Keratinocyte (primary cell): ENCODE results near the gene YPEL3. TPM values are rescaled to one million over a fixed set of nuclear protein-coding genes. Genes with fewer than 3 reads are reported as not detected.

ENCODE experiments used
- DNase-seq: peaks from one replicate; pipeline ENCODE4 v3.0.0-alpha.2; 2011; ENCODE audit warnings: low read depth, missing footprints, low spot score
- FAIRE-seq: peaks from 2 replicates; lab custom pipeline; 2011; peaks lifted over from hg19 to GRCh38; lab: Jason Lieb, UNC
- H2AFZ ChIP-seq: 2 replicates; pipeline ENCODE4 v1.6.0; 2012; ENCODE audit warnings: low read length, control low read depth, inconsistent platforms; ENCODE audit not compliant: control insufficient read depth
- H3K27ac ChIP-seq: 2 replicates; pipeline ENCODE4 v1.5.1; 2011; ENCODE audit warnings: low read length; ENCODE audit not compliant: control insufficient read depth, insufficient read depth
- H3K27me3 ChIP-seq: 3 replicates; pipeline ENCODE4 v1.6.0; 2011; ENCODE audit warnings: low read length; ENCODE audit not compliant: control insufficient read depth, insufficient read depth; ENCODE audit errors: extremely low read depth
- H3K36me3 ChIP-seq, 2 experiments: 2 replicates in 1 of 2; 3 replicates in 1 of 2; pipeline ENCODE4 v1.5.1; 2011; ENCODE audit warnings: low read length in 2 of 2, mild to moderate bottlenecking in 1 of 2; ENCODE audit not compliant: control insufficient read depth in 2 of 2, insufficient read depth in 2 of 2; ENCODE audit errors: extremely low read depth in 1 of 2
- H3K4me1 ChIP-seq: 3 replicates; pipeline ENCODE4 v1.5.1; 2011; ENCODE audit warnings: low read length; ENCODE audit not compliant: control insufficient read depth, insufficient read depth; ENCODE audit errors: extremely low read depth
- H3K4me2 ChIP-seq: 3 replicates; pipeline ENCODE4 v1.6.0; 2011; ENCODE audit warnings: low read depth, low read length; ENCODE audit not compliant: control insufficient read depth, insufficient read depth; ENCODE audit errors: extremely low read depth
- H3K4me3 ChIP-seq, 3 experiments: fragments of 200-600 bp in 1 of 3; sonication (generic) in 1 of 3; 2 replicates in 2 of 3; 3 replicates in 1 of 3; pipeline ENCODE4 v1.5.1; 2011 to 2016; ENCODE audit warnings: low read length in 3 of 3, mild to moderate bottlenecking in 3 of 3, control low read depth in 2 of 3, inconsistent platforms in 1 of 3, low read depth in 1 of 3, mixed read lengths in 1 of 3, mixed run types in 1 of 3, moderate library complexity in 1 of 3; ENCODE audit not compliant: control insufficient read depth in 2 of 3, insufficient read depth in 2 of 3; ENCODE audit errors: extremely low read depth in 1 of 3
- H3K79me2 ChIP-seq: 2 replicates; pipeline ENCODE4 v1.6.0; 2012; ENCODE audit warnings: low read length; ENCODE audit not compliant: control insufficient read depth, insufficient read depth
- H3K9ac ChIP-seq: 3 replicates; pipeline ENCODE4 v1.6.0; 2011; ENCODE audit warnings: low read length; ENCODE audit not compliant: control insufficient read depth, insufficient read depth; ENCODE audit errors: extremely low read depth
- H3K9me1 ChIP-seq: 3 replicates; pipeline ENCODE4 v1.6.0; 2011; ENCODE audit warnings: low read length; ENCODE audit not compliant: control insufficient read depth, insufficient read depth; ENCODE audit errors: extremely low read depth
- H3K9me3 ChIP-seq: 2 replicates; pipeline ENCODE4 v1.5.1; 2012; ENCODE audit warnings: low read depth, low read length; ENCODE audit not compliant: control insufficient read depth
- H4K20me1 ChIP-seq: 3 replicates; pipeline ENCODE4 v1.6.0; 2011; ENCODE audit warnings: low read length; ENCODE audit not compliant: control insufficient read depth, insufficient read depth; ENCODE audit errors: extremely low read depth
- CTCF ChIP-seq, 3 experiments: IDR thresholded peaks in 1 of 3; conservative IDR thresholded peaks in 1 of 3; optimal IDR thresholded peaks in 1 of 3; 2 replicates in 2 of 3; 3 replicates in 1 of 3; pipeline versions ENCODE3 to v1.5.1; 2011; ENCODE audit warnings: low read length in 3 of 3, mild to moderate bottlenecking in 3 of 3, moderate library complexity in 2 of 3, control low read depth in 1 of 3, inconsistent platforms in 1 of 3; ENCODE audit not compliant: insufficient read depth in 2 of 3; ENCODE audit errors: extremely low read depth in 1 of 3
- EZH2 ChIP-seq: IDR thresholded peaks from one replicate; pipeline ENCODE4 v1.6.1; 2012; ENCODE audit warnings: inconsistent platforms, mild to moderate bottlenecking, low read length, moderate library complexity
- dilution Hi-C: fragments of 300-500 bp; cut with MboI; formaldehyde crosslinking; loops from one replicate; pipeline ENCODE4 v1.7.0; 2020; ENCODE audit warnings: low sequenced_read_pairs; ENCODE audit not compliant: extremely low pct_ligation_motif_present
- polyA plus RNA-seq, 5 experiments: library from polyadenylated mRNA; depleted of rRNA in 3 of 5; stranded (reverse) in 3 of 5; stranded (forward) in 1 of 5; unstranded in 1 of 5; fragments of >200 nt; gene quantifications; 1 replicate in 1 of 5; 2 replicates in 3 of 5; 3 replicates in 1 of 5; pipeline versions ENCODE4 v1.2.1 to v1.2.3, GENCODE V29; 2011 to 2012; ENCODE audit warnings: missing spikeins in 2 of 5, low read depth in 1 of 5, low replicate concordance in 1 of 5

The YPEL3 gene
- polyA plus RNA-seq, 1 donor (not counting 4 experiments of a cell fraction or from before 2014, with no cell fraction given), result 13.5 TPM

DNA sequence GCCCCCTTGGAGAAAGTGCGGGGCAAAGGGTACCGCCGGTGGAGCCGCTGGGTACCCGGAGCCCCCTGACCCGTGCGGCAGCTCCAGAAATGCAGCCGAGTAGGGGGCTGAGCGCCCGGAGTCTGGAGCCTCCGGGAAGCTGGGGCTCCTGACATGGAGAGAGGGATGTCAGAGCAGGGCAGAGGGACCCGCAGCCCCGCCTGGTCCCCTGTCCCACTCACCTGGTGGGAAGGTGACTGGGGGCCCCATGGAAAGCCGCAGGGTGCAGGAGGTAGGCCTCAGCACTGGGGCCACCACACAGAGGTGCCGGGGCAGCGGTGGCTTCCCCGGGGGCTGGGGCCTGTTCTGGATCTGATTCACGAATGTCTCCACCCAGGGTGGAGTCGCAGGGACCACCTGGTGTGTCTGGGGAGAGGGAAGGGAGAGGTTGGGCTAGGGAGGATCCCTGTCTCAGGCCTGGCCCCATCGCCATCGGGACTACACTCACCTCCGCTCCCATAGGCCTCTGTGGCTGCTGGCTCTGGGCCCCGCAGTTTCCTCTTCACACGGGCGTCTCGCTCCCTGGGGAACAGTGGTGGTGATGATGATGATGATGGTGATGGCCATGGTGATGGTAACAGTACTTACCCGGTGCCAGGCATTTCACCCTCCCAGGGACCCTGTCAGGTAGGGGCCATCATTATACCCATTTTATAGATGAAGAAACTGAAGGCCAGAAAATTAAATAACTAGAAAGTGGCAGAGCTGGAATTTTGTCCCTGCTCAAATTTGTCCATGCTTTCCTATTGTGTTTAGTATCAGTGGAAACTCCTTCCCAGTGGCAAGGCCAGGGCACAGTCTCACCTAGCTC lies 9.5 kb downstream of the YPEL3 start:
- Histone ChIP-seq H3K79me2 (peaks cover 3% of the 10 kb centered on the region), H3K36me3 (peaks cover 25 to 27% of the 10 kb centered on the region in 2 experiments), H3K4me3 (no peak overlapping the region), H3K9ac (no peak overlapping the region), H3K9me3 (no peaks in the 10 kb centered on the region), H3K9me1 (no peaks in the 10 kb centered on the region), H2AFZ (no peak overlapping the region), H3K4me1 (peaks cover 29% of the 10 kb centered on the region), H3K4me2 (no peak overlapping the region), H3K27me3 (no peaks in the 10 kb centered on the region), H3K27ac (no peak overlapping the region), H4K20me1 (no peaks in the 10 kb centered on the region)
- DNase-seq (no peak), FAIRE-seq (no peak)
- dilution Hi-C loops, result no loop called here
- TF ChIP-seq CTCF (optimal IDR thresholded peaks at IDR 0.05 in 1 of 3, IDR thresholded peaks at IDR 0.05 in 1 of 3, conservative IDR thresholded peaks at IDR 0.05 in 1 of 3; ENCODE audit: extremely low read depth in 1 of 3, insufficient read depth in 2 of 3, low read length in 3 of 3) (no peak), EZH2 (no peak)

GRCh38 chr16:30085820-30086219 lies 10.2 kb downstream of the YPEL3 start:
- Histone ChIP-seq H3K4me3 (no peak overlapping the region), H3K36me3 (peaks cover 29 to 33% of the 10 kb centered on the region in 2 experiments), H3K9me1 (no peaks in the 10 kb centered on the region), H3K4me2 (no peak overlapping the region), H3K27me3 (no peaks in the 10 kb centered on the region), H3K9me3 (no peaks in the 10 kb centered on the region), H3K27ac (no peak overlapping the region), H2AFZ (no peak overlapping the region), H4K20me1 (no peaks in the 10 kb centered on the region), H3K4me1 (peaks cover 22% of the 10 kb centered on the region), H3K9ac (no peak overlapping the region), H3K79me2 (peaks cover 9% of the 10 kb centered on the region)
- no peak for DNase-seq
- TF ChIP-seq CTCF (optimal IDR thresholded peaks at IDR 0.05 in 1 of 3, IDR thresholded peaks at IDR 0.05 in 1 of 3, conservative IDR thresholded peaks at IDR 0.05 in 1 of 3; ENCODE audit: extremely low read depth in 1 of 3, insufficient read depth in 2 of 3, low read length in 3 of 3), result no peak
- TF ChIP-seq EZH2, result no peak
- no peak for FAIRE-seq
- dilution Hi-C loops, result no loop called here
